Type B pancreatic cell (in vitro differentiated cells): ENCODE measurements around the gene BCAS3. TPM values are rescaled to one million over a fixed set of nuclear protein-coding genes. Genes with fewer than 3 reads are reported as not detected.
"Not testable (repeated sequence)": the region's sequence is repeated elsewhere in the genome, so short reads cannot be mapped to it uniquely, and the experiment has no call there.

ENCODE experiments used
- DNase-seq: peaks from one replicate; pipeline ENCODE4 v3.0.0; 2021; ENCODE audit warnings: mixed read lengths; ENCODE audit not compliant: unreplicated experiment; ENCODE audit errors: extremely low spot score
- H3K27ac Mint-ChIP-seq: 2 replicates; pipeline ENCODE4 v1.8.0; 2021; ENCODE audit warnings: mild to moderate bottlenecking, mixed read lengths
- H3K27me3 Mint-ChIP-seq: 2 replicates; pipeline ENCODE4 v1.8.0; 2021; ENCODE audit warnings: mixed read lengths
- H3K36me3 Mint-ChIP-seq: 2 replicates; pipeline ENCODE4 v1.8.0; 2021; ENCODE audit warnings: mixed read lengths
- H3K4me1 Mint-ChIP-seq: one replicate; pipeline ENCODE4 v1.8.0; 2021; ENCODE audit warnings: mixed read lengths; ENCODE audit not compliant: unreplicated experiment
- H3K4me3 Mint-ChIP-seq: 2 replicates; pipeline ENCODE4 v1.8.0; 2021; ENCODE audit warnings: mild to moderate bottlenecking, mixed read lengths
- H3K9me3 Mint-ChIP-seq: 2 replicates; pipeline ENCODE4 v1.8.0; 2021; ENCODE audit warnings: mixed read lengths
- total RNA-seq: library from RNA; stranded (reverse); gene quantifications from 2 replicates; pipeline ENCODE4 v1.2.1, GENCODE V29; 2021; ENCODE audit warnings: low replicate concordance
- TF ChIP-seq, protein P1 (sequence below): fragments of 200-600 bp; sonication (generic); conservative IDR thresholded peaks from 2 replicates; pipeline ENCODE4 v1.5.0; 2021; ENCODE audit warnings: antibody characterized with exemption, mild to moderate bottlenecking

BCAS3 gene
- total RNA-seq, 1 donor from 2014 or later = 23.0 TPM

DNA sequence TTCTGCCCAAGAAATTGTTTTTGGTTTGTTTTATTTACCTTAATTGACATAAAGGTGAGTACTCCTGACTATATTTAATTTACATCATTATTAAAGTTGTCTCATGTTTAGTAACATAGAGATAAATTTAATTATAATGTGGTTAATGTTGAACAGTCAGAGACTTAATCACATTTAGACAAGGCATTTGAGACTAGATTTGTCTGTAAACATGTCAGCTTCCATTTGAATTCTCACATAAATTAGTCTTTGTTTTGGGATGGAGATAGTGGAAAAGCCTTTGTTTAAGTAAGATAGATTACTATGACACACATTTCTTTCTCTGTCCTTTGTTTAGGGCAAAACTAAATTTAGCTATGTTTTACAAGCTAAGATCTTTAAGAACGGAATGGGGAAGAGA is 18.5 kb upstream of the BCAS3 start:
- no peaks in the 10 kb centered on the region for H3K9me3 Mint-ChIP-seq
- H3K4me1 Mint-ChIP-seq = no peaks in the 10 kb centered on the region
- no peak overlapping the region for H3K4me3 Mint-ChIP-seq
- no peak for DNase-seq
- H3K36me3 Mint-ChIP-seq = peaks cover 13% of the 10 kb centered on the region
- H3K27me3 Mint-ChIP-seq = no peaks in the 10 kb centered on the region
- TF ChIP-seq, protein P1, sequence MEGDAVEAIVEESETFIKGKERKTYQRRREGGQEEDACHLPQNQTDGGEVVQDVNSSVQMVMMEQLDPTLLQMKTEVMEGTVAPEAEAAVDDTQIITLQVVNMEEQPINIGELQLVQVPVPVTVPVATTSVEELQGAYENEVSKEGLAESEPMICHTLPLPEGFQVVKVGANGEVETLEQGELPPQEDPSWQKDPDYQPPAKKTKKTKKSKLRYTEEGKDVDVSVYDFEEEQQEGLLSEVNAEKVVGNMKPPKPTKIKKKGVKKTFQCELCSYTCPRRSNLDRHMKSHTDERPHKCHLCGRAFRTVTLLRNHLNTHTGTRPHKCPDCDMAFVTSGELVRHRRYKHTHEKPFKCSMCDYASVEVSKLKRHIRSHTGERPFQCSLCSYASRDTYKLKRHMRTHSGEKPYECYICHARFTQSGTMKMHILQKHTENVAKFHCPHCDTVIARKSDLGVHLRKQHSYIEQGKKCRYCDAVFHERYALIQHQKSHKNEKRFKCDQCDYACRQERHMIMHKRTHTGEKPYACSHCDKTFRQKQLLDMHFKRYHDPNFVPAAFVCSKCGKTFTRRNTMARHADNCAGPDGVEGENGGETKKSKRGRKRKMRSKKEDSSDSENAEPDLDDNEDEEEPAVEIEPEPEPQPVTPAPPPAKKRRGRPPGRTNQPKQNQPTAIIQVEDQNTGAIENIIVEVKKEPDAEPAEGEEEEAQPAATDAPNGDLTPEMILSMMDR = no peak
- no peak overlapping the region for H3K27ac Mint-ChIP-seq

DNA sequence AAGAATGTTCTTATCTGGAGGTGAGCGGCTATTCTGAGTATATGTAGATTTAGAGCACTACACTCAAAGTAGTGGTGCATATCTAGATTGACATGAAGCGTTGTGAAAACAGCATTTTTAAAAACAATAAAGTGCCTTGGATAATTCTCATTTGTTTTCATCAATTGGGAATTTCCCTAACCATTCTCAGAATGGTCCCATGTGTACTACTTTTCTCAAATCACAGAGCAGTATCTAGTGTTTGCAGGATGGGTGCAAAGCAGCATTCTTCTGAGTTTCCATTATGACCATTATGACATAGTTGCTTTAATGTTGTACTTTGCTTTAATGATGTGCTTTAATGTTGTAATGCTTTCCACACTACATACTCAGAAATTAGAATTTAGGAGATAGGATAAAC is 16.2 kb upstream of the BCAS3 start:
- TF ChIP-seq, protein P1 = no peak
- no peaks in the 10 kb centered on the region for H3K9me3 Mint-ChIP-seq
- H3K36me3 Mint-ChIP-seq = peaks cover 16% of the 10 kb centered on the region
- no peaks in the 10 kb centered on the region for H3K27me3 Mint-ChIP-seq
- H3K4me1 Mint-ChIP-seq = no peaks in the 10 kb centered on the region
- H3K4me3 Mint-ChIP-seq = no peak overlapping the region
- no peak overlapping the region for H3K27ac Mint-ChIP-seq
- no peak for DNase-seq

- no peak overlapping the region for H3K27ac Mint-ChIP-seq
- no peaks in the 10 kb centered on the region for H3K4me1 Mint-ChIP-seq
- H3K4me3 Mint-ChIP-seq = no peak overlapping the region
- TF ChIP-seq, protein P1 = no peak
- no peaks in the 10 kb centered on the region for H3K27me3 Mint-ChIP-seq
- peaks cover 11% of the 10 kb centered on the region for H3K36me3 Mint-ChIP-seq
- DNase-seq = no peak
- no peaks in the 10 kb centered on the region for H3K9me3 Mint-ChIP-seq
Measured at GRCh38 chr17:60664022-60664421, 13.6 kb upstream of the BCAS3 start.

GRCh38 chr17:60665602-60666001 is 12.0 kb upstream of the BCAS3 start:
- TF ChIP-seq, protein P1 = no peak
- Mint-ChIP-seq H3K27me3 (no peaks in the 10 kb centered on the region), H3K4me1 (no peaks in the 10 kb centered on the region), H3K4me3 (no peak overlapping the region), H3K36me3 (peaks cover 11% of the 10 kb centered on the region), H3K27ac (no peak overlapping the region), H3K9me3 (no peaks in the 10 kb centered on the region)
- no peak for DNase-seq

DNA sequence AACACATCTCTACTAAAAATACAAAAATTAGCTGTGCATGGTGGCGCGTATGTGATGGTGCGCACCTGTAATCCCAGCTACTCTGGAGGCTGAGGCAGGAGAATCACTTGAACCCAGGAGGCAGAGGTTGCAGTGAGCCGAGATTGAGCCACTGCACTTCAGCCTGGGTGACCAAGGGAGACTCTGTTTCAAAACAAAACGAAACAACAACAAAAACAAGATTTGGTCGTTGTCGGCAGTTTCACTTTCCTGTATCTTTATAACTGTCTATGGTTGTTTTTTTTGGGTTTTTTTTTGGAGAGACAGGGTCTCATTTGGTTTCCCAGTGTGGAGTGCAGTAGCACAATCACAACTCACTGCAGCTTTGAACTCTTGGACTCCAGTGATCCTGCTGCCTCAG is 8.9 kb upstream of the BCAS3 start:
- H3K4me1 Mint-ChIP-seq, H3K36me3 Mint-ChIP-seq, H3K4me3 Mint-ChIP-seq, H3K27ac Mint-ChIP-seq, DNase-seq, H3K9me3 Mint-ChIP-seq, H3K27me3 Mint-ChIP-seq: not testable (repeated sequence)

DNA sequence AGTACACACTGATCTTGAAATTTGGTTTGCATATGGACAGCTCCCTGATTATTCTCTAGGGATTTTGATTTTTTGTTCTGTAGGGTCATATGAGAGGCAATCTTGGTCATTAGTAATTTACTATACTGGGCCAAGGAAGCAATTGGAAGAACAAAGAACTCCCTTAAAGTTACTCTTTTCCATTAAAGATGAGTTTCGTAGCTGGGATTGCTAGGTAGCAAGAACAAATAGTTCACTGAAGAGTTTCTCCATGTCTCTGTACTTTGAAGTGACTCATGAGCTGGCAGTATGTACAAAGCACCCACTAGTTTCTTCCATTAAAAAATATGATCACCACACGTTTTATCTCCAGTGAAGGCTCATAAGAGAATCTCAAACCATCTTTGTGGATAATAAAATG is 6.2 kb upstream of the BCAS3 start:
- no peaks in the 10 kb centered on the region for H3K27me3 Mint-ChIP-seq
- no peak overlapping the region for H3K4me3 Mint-ChIP-seq
- H3K4me1 Mint-ChIP-seq = no peaks in the 10 kb centered on the region
- DNase-seq = no peak
- no peaks in the 10 kb centered on the region for H3K9me3 Mint-ChIP-seq
- TF ChIP-seq, protein P1 = no peak
- no peak overlapping the region for H3K27ac Mint-ChIP-seq
- no peaks in the 10 kb centered on the region for H3K36me3 Mint-ChIP-seq

- DNase-seq, H3K9me3 Mint-ChIP-seq, H3K27me3 Mint-ChIP-seq, H3K27ac Mint-ChIP-seq, H3K36me3 Mint-ChIP-seq: not testable (repeated sequence)
- H3K4me1 Mint-ChIP-seq = peaks cover 16% of the 10 kb centered on the region
- peak overlapping the region; percentile 22 for H3K4me3 Mint-ChIP-seq
Measured at GRCh38 chr17:60674637-60675036, 3.0 kb upstream of the BCAS3 start.
